HG02763 (cell line): ENCODE results near the gene CPSF2.

ENCODE experiments used
- ATAC-seq: cut with Tn5 transposase; IDR thresholded peaks from one replicate; pipeline ENCODE4 v1.9.1; 2021; ENCODE audit warnings: mild to moderate bottlenecking, moderate library complexity; ENCODE audit not compliant: unreplicated experiment

The CPSF2 gene

GRCh38 chr14:92121670-92122350, at the start of gene CPSF2, which contains the start of gene NDUFB1:
CPSF2 (plus strand) TSS chr14:92121969; CDS start chr14:92130985, 9,016 bp downstream.
NDUFB1 (minus strand) TSS chr14:92121706; CDS start chr14:92117637, 4,069 bp downstream.
- peak; percentile 86 for ATAC-seq

GRCh38 chr14:92074555-92074954, 47.2 kb upstream of the CPSF2 start:
- ATAC-seq: no peak

- no peak for ATAC-seq
Observed at GRCh38 chr14:92088494-92088893, 33.3 kb upstream of the CPSF2 start.

GRCh38 chr14:92093320-92093719, 28.4 kb upstream of the CPSF2 start:
- no peak for ATAC-seq

- ATAC-seq: no peak
Observed at GRCh38 chr14:92099802-92100201, 22.0 kb upstream of the CPSF2 start.

- no peak for ATAC-seq
Observed at GRCh38 chr14:92103363-92103989, 18.3 kb upstream of the CPSF2 start.

- ATAC-seq: no peak
Observed at GRCh38 chr14:92105073-92105892, 16.5 kb upstream of the CPSF2 start.

GRCh38 chr14:92105893-92106142, 16.0 kb upstream of the CPSF2 start:
- ATAC-seq: peak; percentile 8

GRCh38 chr14:92106143-92106926, 15.4 kb upstream of the CPSF2 start, which contains the start of gene ATXN3:
ATXN3 (minus strand) TSS chr14:92106582; CDS start chr14:92106552, 30 bp downstream.
- ATAC-seq: peak; percentile 90

- no peak for ATAC-seq
Observed at GRCh38 chr14:92108345-92109254, 13.2 kb upstream of the CPSF2 start.

GRCh38 chr14:92109490-92109889, 12.3 kb upstream of the CPSF2 start:
- no peak for ATAC-seq

- ATAC-seq: peak; percentile 11
Observed at GRCh38 chr14:92121207-92121669, 531 bp upstream of the CPSF2 start.

- ATAC-seq: no peak
Observed at GRCh38 chr14:92122351-92122677, 545 bp downstream of the CPSF2 start.

- ATAC-seq: no peak
Observed at GRCh38 chr14:92122761-92123160, 992 bp downstream of the CPSF2 start.

GRCh38 chr14:92134456-92134855, 12.7 kb downstream of the CPSF2 start:
- ATAC-seq: no peak

GRCh38 chr14:92135269-92135668, 13.5 kb downstream of the CPSF2 start:
- ATAC-seq: no peak

- no peak for ATAC-seq
Observed at GRCh38 chr14:92143309-92143708, 21.5 kb downstream of the CPSF2 start.

GRCh38 chr14:92143962-92144361, 22.2 kb downstream of the CPSF2 start:
- ATAC-seq: no peak

GRCh38 chr14:92144708-92145107, 22.9 kb downstream of the CPSF2 start:
- ATAC-seq: no peak

GRCh38 chr14:92153581-92153980, 31.8 kb downstream of the CPSF2 start:
- ATAC-seq: no peak
